Measurements from ENCODE around the gene CACNA1B. TPM values are rescaled to one million over a fixed set of nuclear protein-coding genes. Genes with fewer than 3 reads are reported as not detected.

CACNA1B gene
- total RNA-seq, 1 experiment from 2014 or later = 7.8 TPM

GRCh38 chr9:137900584-137901310 lies 23.2 kb downstream of the CACNA1B start:
- no peak for DNase-seq
- H2AFZ ChIP-seq (ENCODE audit: low read length) = no peak overlapping the region
- no peak overlapping the region for H4K5ac ChIP-seq (ENCODE audit: insufficient read length, low read depth, low read length)
- no peaks in the 10 kb centered on the region for H3K9me3 ChIP-seq (ENCODE audit: control insufficient read depth, low read depth, low read length)
- no peak overlapping the region for H3K56ac ChIP-seq (ENCODE audit: insufficient read length, low read depth, low read length)
- peaks cover 6% of the 10 kb centered on the region for H4K20me1 ChIP-seq (ENCODE audit: control insufficient read depth, insufficient read depth, insufficient read length)
- no peak overlapping the region for H2BK5ac ChIP-seq (ENCODE audit: insufficient read length, low read length)
- no peaks in the 10 kb centered on the region for H3K79me2 ChIP-seq (ENCODE audit: insufficient read depth, low read length)
- no peak overlapping the region for H4K91ac ChIP-seq (ENCODE audit: insufficient read length, low read depth, low read length)
- H3K4me1 ChIP-seq (ENCODE audit: insufficient read depth, low read length) = no peaks in the 10 kb centered on the region
- H3K4me1 Mint-ChIP-seq = no peaks in the 10 kb centered on the region; a peak in 1 of 4 replicates
- no peak overlapping the region for H4K8ac ChIP-seq (replicated peaks; ENCODE audit: insufficient read length, low read depth, low read length)
- no peak overlapping the region for H3K18ac ChIP-seq (ENCODE audit: insufficient read length, low read depth, low read length)
- H3K9ac ChIP-seq (ENCODE audit: extremely low read depth, insufficient read length, low read length) = no peak overlapping the region
- H3K27me3 ChIP-seq (ENCODE audit: insufficient read depth, low read length) = no peaks in the 10 kb centered on the region
- no peak overlapping the region for H3K27ac ChIP-seq (ENCODE audit: insufficient read length, low read depth, low read length)
- no peak overlapping the region for H3K23ac ChIP-seq (ENCODE audit: insufficient read length, low read depth, low read length)
- H3K4ac ChIP-seq (ENCODE audit: low read depth, low read length) = no peak overlapping the region
- H3K4me2 ChIP-seq (ENCODE audit: insufficient read depth, insufficient read length, low read length) = no peak overlapping the region
- no peak overlapping the region for H2AK5ac ChIP-seq (ENCODE audit: insufficient read length, low read length)
- H2BK12ac ChIP-seq (ENCODE audit: insufficient read length, low read depth, low read length) = no peak overlapping the region
- no peak overlapping the region for H2BK120ac ChIP-seq (ENCODE audit: low read depth, low read length, poor library complexity, severe bottlenecking)
- no peak overlapping the region for H3K27ac Mint-ChIP-seq
- H3T11ph ChIP-seq (ENCODE audit: low read length) = no peak overlapping the region
- no CpG with 5 or more reads among the region's 12 CpGs for WGBS (ENCODE audit: extremely low coverage, insufficient read length, low lambda C conversion rate)
- peaks cover 0 to 5% (median 2%) of the 10 kb centered on the region in 3 experiments; a peak in 3 of 7 replicates for H3K36me3 Mint-ChIP-seq (ENCODE audit: insufficient read depth in 1 of 3, low read depth in 3 of 3)
- H3K4me3 Mint-ChIP-seq = no peak overlapping the region
- H3K27me3 Mint-ChIP-seq (ENCODE audit: low read depth) = no peaks in the 10 kb centered on the region
- TF ChIP-seq, protein P1, sequence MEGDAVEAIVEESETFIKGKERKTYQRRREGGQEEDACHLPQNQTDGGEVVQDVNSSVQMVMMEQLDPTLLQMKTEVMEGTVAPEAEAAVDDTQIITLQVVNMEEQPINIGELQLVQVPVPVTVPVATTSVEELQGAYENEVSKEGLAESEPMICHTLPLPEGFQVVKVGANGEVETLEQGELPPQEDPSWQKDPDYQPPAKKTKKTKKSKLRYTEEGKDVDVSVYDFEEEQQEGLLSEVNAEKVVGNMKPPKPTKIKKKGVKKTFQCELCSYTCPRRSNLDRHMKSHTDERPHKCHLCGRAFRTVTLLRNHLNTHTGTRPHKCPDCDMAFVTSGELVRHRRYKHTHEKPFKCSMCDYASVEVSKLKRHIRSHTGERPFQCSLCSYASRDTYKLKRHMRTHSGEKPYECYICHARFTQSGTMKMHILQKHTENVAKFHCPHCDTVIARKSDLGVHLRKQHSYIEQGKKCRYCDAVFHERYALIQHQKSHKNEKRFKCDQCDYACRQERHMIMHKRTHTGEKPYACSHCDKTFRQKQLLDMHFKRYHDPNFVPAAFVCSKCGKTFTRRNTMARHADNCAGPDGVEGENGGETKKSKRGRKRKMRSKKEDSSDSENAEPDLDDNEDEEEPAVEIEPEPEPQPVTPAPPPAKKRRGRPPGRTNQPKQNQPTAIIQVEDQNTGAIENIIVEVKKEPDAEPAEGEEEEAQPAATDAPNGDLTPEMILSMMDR (conservative IDR thresholded peaks at IDR 0.05) = no peak
- no peaks in the 10 kb centered on the region for H3K79me1 ChIP-seq (ENCODE audit: insufficient read depth, low read depth, low read length, poor library complexity, severe bottlenecking)
- no peaks in the 10 kb centered on the region for H3K23me2 ChIP-seq (ENCODE audit: insufficient read length, low read depth, low read length, poor library complexity, severe bottlenecking)
- H2BK15ac ChIP-seq (ENCODE audit: low read depth, low read length) = no peak overlapping the region
- H3K9me3 Mint-ChIP-seq = peaks cover 3 to 5% of the 10 kb centered on the region in 2 experiments; a peak in 4 of 5 replicates
- H2BK20ac ChIP-seq (ENCODE audit: low read depth, low read length, poor library complexity, severe bottlenecking) = no peak overlapping the region
- H3K14ac ChIP-seq (ENCODE audit: insufficient read depth, low read length) = no peak overlapping the region
